DOHH2 (cell line): ENCODE results near the gene TOR4A.

Experiments
- H3F3A ChIP-seq: fragments of 200-600 bp; sonication (generic), shearing (Covaris generic); 2 replicates; pipeline ENCODE4 v1.6.0; 2016; ENCODE audit warnings: antibody characterized with exemption, mild to moderate bottlenecking; ENCODE audit not compliant: control insufficient read depth, insufficient read depth
- H3K27ac ChIP-seq: fragments of 200-600 bp; sonication (generic); 2 replicates; pipeline ENCODE4 v1.5.1; 2014; ENCODE audit warnings: low read depth, mild to moderate bottlenecking, low read length, moderate library complexity
- H3K27me3 ChIP-seq: fragments of 200-600 bp; sonication (generic); 2 replicates; pipeline ENCODE4 v1.6.1; 2014; ENCODE audit warnings: mild to moderate bottlenecking, low read length, mixed read lengths; ENCODE audit not compliant: control insufficient read depth
- H3K36me3 ChIP-seq: fragments of 200-600 bp; sonication (generic); 2 replicates; pipeline ENCODE4 v1.6.1; 2014; ENCODE audit warnings: mild to moderate bottlenecking, low read length, moderate library complexity, mixed read lengths; ENCODE audit not compliant: control insufficient read depth
- H3K4me1 ChIP-seq: fragments of 200-600 bp; sonication (generic); 2 replicates; pipeline ENCODE4 v1.6.1; 2014; ENCODE audit warnings: mild to moderate bottlenecking, low read length, mixed read lengths; ENCODE audit not compliant: control insufficient read depth
- H3K4me2 ChIP-seq: fragments of 200-600 bp; sonication (generic); 2 replicates; pipeline ENCODE4 v1.6.0; 2014; ENCODE audit warnings: mild to moderate bottlenecking, low read length, moderate library complexity
- H3K4me3 ChIP-seq: fragments of 200-600 bp; sonication (generic); 2 replicates; pipeline ENCODE4 v1.5.1; 2014; ENCODE audit warnings: mild to moderate bottlenecking, low read length, mixed read lengths
- H3K79me2 ChIP-seq: fragments of 200-600 bp; sonication (generic); 2 replicates; pipeline ENCODE4 v1.6.1; 2014; ENCODE audit warnings: mild to moderate bottlenecking, low read length, mixed read lengths; ENCODE audit not compliant: control insufficient read depth
- H3K9me2 ChIP-seq: fragments of 200-600 bp; sonication (generic); replicated peaks from 2 replicates; pipeline ENCODE4 v1.6.1; 2014; ENCODE audit warnings: mild to moderate bottlenecking, low read length, mixed read lengths; ENCODE audit not compliant: control insufficient read depth
- H3K9me3 ChIP-seq: fragments of 200-600 bp; sonication (generic); 2 replicates; pipeline ENCODE4 v1.6.1; 2014; ENCODE audit warnings: antibody characterized with exemption, low read length, mixed read lengths; ENCODE audit not compliant: control insufficient read depth, insufficient read depth
- H4K20me1 ChIP-seq: fragments of 200-600 bp; sonication (generic); 2 replicates; pipeline ENCODE4 v1.6.0; 2014; ENCODE audit warnings: low read depth, mild to moderate bottlenecking, antibody characterized with exemption, low read length, moderate library complexity; ENCODE audit not compliant: control insufficient read depth, insufficient read depth
- EZH2phosphoT487 ChIP-seq: fragments of 200-600 bp; sonication (generic); IDR thresholded peaks from 2 replicates; pipeline ENCODE4 v1.6.1; 2017; ENCODE audit warnings: borderline replicate concordance, mild to moderate bottlenecking, antibody characterized with exemption, low read length, moderate library complexity, mixed read lengths
- TF ChIP-seq, protein P1 (sequence below): fragments of 200-600 bp; sonication (generic); IDR thresholded peaks from one replicate; pipeline ENCODE4 v1.5.1; 2014; ENCODE audit warnings: antibody characterized with exemption, mild to moderate bottlenecking, low read depth, low read length; ENCODE audit not compliant: poor library complexity, severe bottlenecking

The TOR4A gene

DNA sequence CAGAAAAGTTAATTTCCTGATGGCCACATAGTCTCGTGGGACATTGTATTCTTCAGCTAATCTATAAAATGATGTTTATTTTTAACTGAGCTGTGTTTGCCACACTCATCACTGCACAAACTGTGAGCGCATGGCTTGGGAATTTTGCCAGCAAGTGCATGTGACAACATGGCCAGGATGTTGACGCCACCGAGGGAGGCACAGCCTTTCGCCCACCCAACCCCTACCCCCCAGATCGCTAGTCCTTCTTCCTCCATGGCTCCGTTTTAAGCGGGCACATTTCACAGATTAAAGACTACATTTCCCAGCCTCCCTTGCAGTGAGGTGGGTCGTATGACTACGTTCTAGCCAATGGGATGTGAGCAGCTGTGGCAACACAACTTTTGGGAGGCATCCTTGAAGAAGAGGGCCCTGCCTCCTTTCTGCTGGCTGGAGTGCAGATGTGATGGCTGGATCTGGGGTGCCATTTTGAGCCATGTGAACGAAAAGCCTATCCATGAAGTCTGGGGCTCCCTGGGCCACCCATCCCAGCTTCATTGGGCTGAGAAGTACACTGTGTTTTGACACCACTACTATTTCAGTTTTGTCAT lies 16.7 kb downstream of the TOR4A start:
- Histone ChIP-seq H3K9me2 (no peaks in the 10 kb centered on the region), H3K36me3 (peaks cover 3% of the 10 kb centered on the region; the same call in 1 of the 2 replicates), H3K4me1 (peaks cover 43% of the 10 kb centered on the region), H3K9me3 (peaks cover 6% of the 10 kb centered on the region; the same call in 1 of the 2 replicates), H3K27ac (no peak overlapping the region), H3K4me3 (no peak overlapping the region), H3K4me2 (no peak overlapping the region), H4K20me1 (peaks cover 7% of the 10 kb centered on the region; the same call in 1 of the 2 replicates), H3K27me3 (0 out of 2 replicates have a peak, but pooled peaks cover 3% of the 10 kb centered on the region), H3F3A (peaks cover 6% of the 10 kb centered on the region; the same call in 1 of the 2 replicates), H3K79me2 (no peaks in the 10 kb centered on the region)
- no peak for TF ChIP-seq EZH2phosphoT487
- TF ChIP-seq, protein P1, sequence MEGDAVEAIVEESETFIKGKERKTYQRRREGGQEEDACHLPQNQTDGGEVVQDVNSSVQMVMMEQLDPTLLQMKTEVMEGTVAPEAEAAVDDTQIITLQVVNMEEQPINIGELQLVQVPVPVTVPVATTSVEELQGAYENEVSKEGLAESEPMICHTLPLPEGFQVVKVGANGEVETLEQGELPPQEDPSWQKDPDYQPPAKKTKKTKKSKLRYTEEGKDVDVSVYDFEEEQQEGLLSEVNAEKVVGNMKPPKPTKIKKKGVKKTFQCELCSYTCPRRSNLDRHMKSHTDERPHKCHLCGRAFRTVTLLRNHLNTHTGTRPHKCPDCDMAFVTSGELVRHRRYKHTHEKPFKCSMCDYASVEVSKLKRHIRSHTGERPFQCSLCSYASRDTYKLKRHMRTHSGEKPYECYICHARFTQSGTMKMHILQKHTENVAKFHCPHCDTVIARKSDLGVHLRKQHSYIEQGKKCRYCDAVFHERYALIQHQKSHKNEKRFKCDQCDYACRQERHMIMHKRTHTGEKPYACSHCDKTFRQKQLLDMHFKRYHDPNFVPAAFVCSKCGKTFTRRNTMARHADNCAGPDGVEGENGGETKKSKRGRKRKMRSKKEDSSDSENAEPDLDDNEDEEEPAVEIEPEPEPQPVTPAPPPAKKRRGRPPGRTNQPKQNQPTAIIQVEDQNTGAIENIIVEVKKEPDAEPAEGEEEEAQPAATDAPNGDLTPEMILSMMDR = no peak

DNA sequence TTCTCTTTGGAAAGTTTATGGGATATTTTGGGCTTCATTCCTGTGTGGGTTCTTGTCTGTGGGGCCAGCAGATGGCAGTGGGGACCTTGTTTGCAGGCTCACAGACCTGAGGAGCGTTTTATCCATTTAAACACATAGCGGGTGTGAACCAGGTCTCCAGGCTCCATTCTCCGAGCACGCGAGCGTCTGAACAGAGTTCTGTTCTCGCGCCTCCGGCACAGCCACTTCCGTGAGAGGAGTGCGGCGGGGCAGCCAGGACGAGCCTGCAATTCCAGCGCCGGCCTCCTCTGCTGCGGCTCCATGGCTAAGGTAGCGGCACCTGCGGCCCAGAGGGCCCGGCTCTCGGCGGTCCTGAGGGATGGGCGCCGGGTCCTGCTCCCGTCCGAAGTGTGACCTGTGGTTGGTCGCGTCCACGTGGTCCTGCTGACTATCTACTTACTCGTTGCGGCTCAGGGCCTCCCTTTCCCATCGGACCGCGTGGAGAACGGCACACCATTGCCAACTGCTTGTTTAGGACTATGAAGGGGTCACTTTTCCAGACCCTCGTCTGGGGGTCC lies 17.2 kb downstream of the TOR4A start:
- H3K27me3 ChIP-seq = 0 out of 2 replicates have a peak, but pooled peaks cover 3% of the 10 kb centered on the region
- peak overlapping the region; percentile 42 for H3K4me3 ChIP-seq
- H3K9me2 ChIP-seq = no peaks in the 10 kb centered on the region
- H3F3A ChIP-seq = peaks cover 10% of the 10 kb centered on the region
- H4K20me1 ChIP-seq = peaks cover 9% of the 10 kb centered on the region; the same call in 1 of the 2 replicates
- peaks cover 3% of the 10 kb centered on the region; the same call in 1 of the 2 replicates for H3K36me3 ChIP-seq
- H3K79me2 ChIP-seq = peaks cover under 1% of the 10 kb centered on the region
- TF ChIP-seq EZH2phosphoT487 = no peak
- TF ChIP-seq, protein P1 = peak; percentile 40
- peaks cover 45% of the 10 kb centered on the region for H3K4me1 ChIP-seq
- H3K27ac ChIP-seq = no peak overlapping the region
- H3K9me3 ChIP-seq = peaks cover 6% of the 10 kb centered on the region; the same call in 1 of the 2 replicates
- peak overlapping the region; percentile 62 for H3K4me2 ChIP-seq

DNA sequence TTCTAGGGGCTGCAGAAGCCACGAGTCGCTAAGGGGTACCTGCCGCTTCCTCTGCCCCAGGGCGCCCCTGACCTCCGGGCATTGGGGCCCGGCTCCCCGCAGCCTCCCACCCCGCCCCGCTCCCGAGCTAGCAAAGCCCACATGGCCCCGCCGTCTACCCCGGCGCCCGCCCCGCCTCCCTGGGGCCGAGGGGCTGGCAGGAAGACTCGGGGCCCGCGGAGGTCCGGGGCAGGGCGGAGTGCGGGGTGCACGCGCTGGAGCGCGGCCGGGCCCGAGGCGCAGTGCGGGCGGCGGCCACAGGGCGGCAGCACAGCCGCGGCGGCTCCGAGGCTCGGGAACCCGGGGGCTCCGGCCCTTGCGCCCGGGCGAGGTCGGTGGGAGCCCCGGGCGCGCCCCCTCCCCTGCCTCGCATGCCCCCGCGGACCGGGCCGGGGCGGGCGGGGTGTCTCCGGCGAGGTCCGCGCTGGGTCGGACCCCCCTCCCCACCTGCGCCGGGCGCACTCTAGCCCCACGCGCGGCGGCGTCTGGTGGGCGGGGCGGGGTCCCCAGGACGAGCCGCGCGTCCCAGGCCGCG lies 17.8 kb downstream of the TOR4A start:
- Histone ChIP-seq H3K9me2 (no peaks in the 10 kb centered on the region), H3K36me3 (peaks cover 3% of the 10 kb centered on the region; the same call in 1 of the 2 replicates), H4K20me1 (peaks cover 13% of the 10 kb centered on the region; the same call in 1 of the 2 replicates), H3K4me3 (peak overlapping the region; percentile 52), H3K4me1 (peaks cover 50% of the 10 kb centered on the region), H3K4me2 (peak overlapping the region; percentile 62), H3K27me3 (peaks cover 3% of the 10 kb centered on the region; the same call in 1 of the 2 replicates), H3K79me2 (peaks cover 5% of the 10 kb centered on the region), H3F3A (peaks cover 13% of the 10 kb centered on the region), H3K9me3 (peaks cover 6% of the 10 kb centered on the region; the same call in 1 of the 2 replicates), H3K27ac (no peak overlapping the region)
- no peak for TF ChIP-seq EZH2phosphoT487
- TF ChIP-seq, protein P1 = peak; percentile 17
